ENCODE data around the gene FAM83B. TPM values are rescaled to one million over a fixed set of nuclear protein-coding genes. Genes with fewer than 3 reads are reported as not detected.
"Not testable (repeated sequence)": the region's sequence is repeated elsewhere in the genome, so short reads cannot be mapped to it uniquely, and the experiment has no call there.

FAM83B gene, protein sequence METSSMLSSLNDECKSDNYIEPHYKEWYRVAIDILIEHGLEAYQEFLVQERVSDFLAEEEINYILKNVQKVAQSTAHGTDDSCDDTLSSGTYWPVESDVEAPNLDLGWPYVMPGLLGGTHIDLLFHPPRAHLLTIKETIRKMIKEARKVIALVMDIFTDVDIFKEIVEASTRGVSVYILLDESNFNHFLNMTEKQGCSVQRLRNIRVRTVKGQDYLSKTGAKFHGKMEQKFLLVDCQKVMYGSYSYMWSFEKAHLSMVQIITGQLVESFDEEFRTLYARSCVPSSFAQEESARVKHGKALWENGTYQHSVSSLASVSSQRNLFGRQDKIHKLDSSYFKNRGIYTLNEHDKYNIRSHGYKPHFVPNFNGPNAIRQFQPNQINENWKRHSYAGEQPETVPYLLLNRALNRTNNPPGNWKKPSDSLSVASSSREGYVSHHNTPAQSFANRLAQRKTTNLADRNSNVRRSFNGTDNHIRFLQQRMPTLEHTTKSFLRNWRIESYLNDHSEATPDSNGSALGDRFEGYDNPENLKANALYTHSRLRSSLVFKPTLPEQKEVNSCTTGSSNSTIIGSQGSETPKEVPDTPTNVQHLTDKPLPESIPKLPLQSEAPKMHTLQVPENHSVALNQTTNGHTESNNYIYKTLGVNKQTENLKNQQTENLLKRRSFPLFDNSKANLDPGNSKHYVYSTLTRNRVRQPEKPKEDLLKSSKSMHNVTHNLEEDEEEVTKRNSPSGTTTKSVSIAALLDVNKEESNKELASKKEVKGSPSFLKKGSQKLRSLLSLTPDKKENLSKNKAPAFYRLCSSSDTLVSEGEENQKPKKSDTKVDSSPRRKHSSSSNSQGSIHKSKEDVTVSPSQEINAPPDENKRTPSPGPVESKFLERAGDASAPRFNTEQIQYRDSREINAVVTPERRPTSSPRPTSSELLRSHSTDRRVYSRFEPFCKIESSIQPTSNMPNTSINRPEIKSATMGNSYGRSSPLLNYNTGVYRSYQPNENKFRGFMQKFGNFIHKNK
- not detected for total RNA-seq

DNA sequence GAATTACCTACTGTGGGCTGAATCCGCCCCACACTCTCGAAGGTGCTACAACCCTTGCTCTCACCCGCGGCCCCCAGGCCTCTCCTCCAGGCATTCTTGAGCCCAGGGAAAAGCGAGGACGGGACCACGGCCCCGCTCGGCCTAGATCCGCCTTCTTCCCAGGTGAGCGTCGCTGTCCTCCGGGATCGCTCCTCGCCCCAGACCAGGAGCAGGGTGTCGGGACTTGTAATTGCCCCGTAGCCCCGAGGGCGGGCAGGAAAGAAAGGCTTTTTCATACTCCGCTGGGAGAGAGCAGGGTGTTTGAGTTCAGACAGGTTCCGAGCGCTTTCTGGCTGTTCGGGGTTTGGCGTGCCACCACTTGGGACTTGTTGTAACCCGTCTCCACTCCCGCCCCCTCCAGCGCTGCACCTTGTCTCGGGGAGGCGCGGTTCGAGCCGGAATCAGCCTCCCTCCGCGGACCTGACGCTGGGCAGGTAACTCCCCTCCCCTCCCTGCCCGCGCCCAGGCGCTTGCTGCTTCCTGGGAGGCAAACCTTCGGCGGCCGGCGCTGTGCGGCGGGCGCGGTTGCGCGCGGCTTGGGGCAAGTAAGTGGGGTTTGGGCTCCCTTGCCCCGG is at the start of gene FAM83B:
FAM83B (plus strand) TSS at position 529 of the 614 bp plus-strand sequence. CDS start 23,476 bp downstream, outside the sequence.
- Histone ChIP-seq H3K9me3 (ENCODE audit: control insufficient read depth in 3 of 3, low read length in 3 of 3) (no peaks in the 10 kb centered on the region), H3K4me3 (ENCODE audit: low read length in 3 of 3) (peak within 1 kb of the TSS; percentile 67 to 77 (median 69)), H3K27me3 (ENCODE audit: control insufficient read depth in 3 of 3, insufficient read depth in 3 of 3, low read length in 3 of 3) (peaks cover 3 to 21% (median 17%) of the 10 kb centered on the region in 3 donors), H3K36me3 (ENCODE audit: control insufficient read depth in 3 of 3, insufficient read depth in 3 of 3, low read length in 3 of 3) (no peaks in the 10 kb centered on the region), H3K27ac (ENCODE audit: low read depth, low read length) (no peak within 1 kb of the TSS), H3K4me1 (ENCODE audit: control insufficient read depth in 3 of 3, insufficient read depth in 3 of 3, low read length in 3 of 3) (peaks cover 0 to 7% (median 0%) of the 10 kb centered on the region in 3 donors), H3K9ac (ENCODE audit: low read depth in 1 of 3, low read length in 3 of 3) (peak within 1 kb of the TSS; percentile 33 to 74 (median 36))

DNA sequence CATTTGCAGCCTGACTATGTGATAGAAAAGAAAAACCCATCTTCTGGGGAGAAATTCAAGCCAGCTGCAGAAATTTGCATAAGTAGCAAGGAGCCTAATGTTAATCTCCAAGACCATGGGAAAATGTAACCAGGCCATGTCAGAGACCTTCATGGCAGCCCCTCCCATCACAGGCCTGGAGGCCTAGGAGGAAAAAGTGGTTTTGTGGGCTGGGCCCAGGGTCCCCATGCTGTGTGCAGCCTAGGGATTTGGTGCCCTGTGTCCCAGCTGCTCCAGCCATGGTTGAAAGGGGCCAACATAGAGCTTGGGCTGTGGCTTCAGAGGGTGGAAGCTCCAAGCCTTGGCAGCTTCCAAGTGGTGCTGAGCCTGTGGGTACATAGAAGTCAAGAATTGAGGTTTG is 49.7 kb upstream of the FAM83B start:
- H3K27me3 ChIP-seq (ENCODE audit: control insufficient read depth in 3 of 3, insufficient read depth in 3 of 3, low read length in 3 of 3); H3K27ac ChIP-seq (ENCODE audit: low read depth, low read length); H3K9ac ChIP-seq (ENCODE audit: low read depth in 1 of 3, low read length in 3 of 3); H3K9me3 ChIP-seq (ENCODE audit: control insufficient read depth in 3 of 3, low read length in 3 of 3); H3K4me1 ChIP-seq (ENCODE audit: control insufficient read depth in 3 of 3, insufficient read depth in 3 of 3, low read length in 3 of 3); H3K4me3 ChIP-seq (ENCODE audit: low read length in 3 of 3); H3K36me3 ChIP-seq (ENCODE audit: control insufficient read depth in 3 of 3, insufficient read depth in 3 of 3, low read length in 3 of 3): not testable (repeated sequence)

DNA sequence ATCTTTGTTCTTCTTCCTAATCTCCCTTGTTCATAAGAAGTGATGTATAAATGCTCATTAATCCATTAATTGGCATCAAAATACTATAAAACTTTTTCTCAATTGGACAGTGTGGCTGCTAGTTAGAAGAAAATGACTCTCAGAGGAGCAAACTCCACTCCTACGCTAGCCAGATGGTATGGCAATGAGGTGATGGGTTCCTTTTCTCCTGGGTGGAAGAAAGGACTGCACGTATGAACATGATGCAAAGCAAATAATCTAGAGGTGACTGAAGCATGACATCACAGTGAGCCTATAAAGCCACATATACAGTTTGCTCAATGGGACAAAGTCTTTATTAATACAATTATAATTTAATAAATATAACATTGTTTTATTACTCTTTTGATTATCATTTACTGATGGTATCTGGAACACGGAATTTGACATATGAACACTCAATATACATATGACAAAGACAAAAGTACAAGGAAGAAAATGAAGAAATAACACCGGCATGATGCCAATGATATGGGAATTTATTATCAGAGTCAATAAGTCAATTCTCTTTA is 46.4 kb upstream of the FAM83B start:
- Histone ChIP-seq H3K9ac (ENCODE audit: low read depth in 1 of 3, low read length in 3 of 3) (no peak overlapping the region), H3K4me3 (ENCODE audit: low read length in 3 of 3) (no peak overlapping the region)

DNA sequence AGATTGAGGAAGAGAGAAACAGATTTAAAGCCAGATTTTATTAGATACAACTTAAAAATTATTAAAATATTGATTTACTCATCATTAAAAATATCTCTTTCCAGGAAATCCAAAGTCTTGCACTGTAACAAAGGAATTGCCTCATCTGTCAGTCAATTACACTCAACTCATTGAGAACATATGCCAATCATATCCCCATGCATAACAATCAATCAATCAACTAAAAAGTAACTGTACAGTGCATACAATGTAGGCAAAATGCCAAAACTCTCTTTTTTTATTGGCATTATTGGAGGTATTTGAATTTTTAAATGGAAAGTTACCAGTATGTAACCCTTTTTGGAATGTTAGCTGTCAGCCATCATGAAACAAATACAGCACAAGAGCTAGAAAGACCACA is 45.3 kb upstream of the FAM83B start:
- no peaks in the 10 kb centered on the region for H3K9me3 ChIP-seq (ENCODE audit: control insufficient read depth in 3 of 3, low read length in 3 of 3)
- H3K27ac ChIP-seq (ENCODE audit: low read depth, low read length) = peak overlapping the region; percentile 54
- no peaks in the 10 kb centered on the region for H3K4me1 ChIP-seq (ENCODE audit: control insufficient read depth in 3 of 3, insufficient read depth in 3 of 3, low read length in 3 of 3)
- peak overlapping the region; percentile 2 to 49 (median 19) for H3K4me3 ChIP-seq (ENCODE audit: low read length in 3 of 3)
- no peaks in the 10 kb centered on the region for H3K36me3 ChIP-seq (ENCODE audit: control insufficient read depth in 3 of 3, insufficient read depth in 3 of 3, low read length in 3 of 3)
- H3K27me3 ChIP-seq (ENCODE audit: control insufficient read depth in 3 of 3, insufficient read depth in 3 of 3, low read length in 3 of 3) = no peaks in the 10 kb centered on the region
- peak overlapping the region in 1 of 3 donors; percentile 17 for H3K9ac ChIP-seq (ENCODE audit: low read depth in 1 of 3, low read length in 3 of 3)

More for the DNA sequence above, 46.4 kb upstream of the FAM83B start:
- Histone ChIP-seq H3K27me3 (ENCODE audit: control insufficient read depth in 3 of 3, insufficient read depth in 3 of 3, low read length in 3 of 3) (no peaks in the 10 kb centered on the region), H3K4me1 (ENCODE audit: control insufficient read depth in 3 of 3, insufficient read depth in 3 of 3, low read length in 3 of 3) (no peaks in the 10 kb centered on the region), H3K36me3 (ENCODE audit: control insufficient read depth in 3 of 3, insufficient read depth in 3 of 3, low read length in 3 of 3) (no peaks in the 10 kb centered on the region), H3K27ac (ENCODE audit: low read depth, low read length) (no peak overlapping the region), H3K9me3 (ENCODE audit: control insufficient read depth in 3 of 3, low read length in 3 of 3) (no peaks in the 10 kb centered on the region)

DNA sequence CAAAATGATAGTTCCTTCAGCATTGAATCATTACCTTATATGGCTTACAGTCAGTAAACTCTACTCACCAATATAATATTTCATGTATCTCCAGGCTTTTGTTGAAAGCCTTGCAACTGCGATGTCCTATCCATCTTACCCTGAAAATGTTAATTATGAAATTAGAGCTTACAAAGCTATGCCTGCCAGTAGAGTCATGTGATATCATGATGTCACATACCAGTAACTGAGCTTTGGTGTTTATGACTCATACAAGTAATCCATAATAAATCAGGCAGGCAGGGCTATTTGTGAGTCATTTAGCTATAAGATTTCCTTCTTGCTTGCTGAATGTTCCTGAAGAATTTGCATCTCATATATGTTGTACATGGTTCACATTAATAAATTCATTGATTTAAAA is 44.9 kb upstream of the FAM83B start:
- peak overlapping the region in 1 of 3 donors; percentile 17 for H3K9ac ChIP-seq (ENCODE audit: low read depth in 1 of 3, low read length in 3 of 3)
- H3K9me3 ChIP-seq (ENCODE audit: control insufficient read depth in 3 of 3, low read length in 3 of 3) = no peaks in the 10 kb centered on the region
- H3K36me3 ChIP-seq (ENCODE audit: control insufficient read depth in 3 of 3, insufficient read depth in 3 of 3, low read length in 3 of 3) = no peaks in the 10 kb centered on the region
- peak overlapping the region; percentile 54 for H3K27ac ChIP-seq (ENCODE audit: low read depth, low read length)
- H3K4me3 ChIP-seq (ENCODE audit: low read length in 3 of 3) = peak overlapping the region; percentile 2 to 49 (median 19)
- H3K4me1 ChIP-seq (ENCODE audit: control insufficient read depth in 3 of 3, insufficient read depth in 3 of 3, low read length in 3 of 3) = no peaks in the 10 kb centered on the region
- H3K27me3 ChIP-seq (ENCODE audit: control insufficient read depth in 3 of 3, insufficient read depth in 3 of 3, low read length in 3 of 3) = no peaks in the 10 kb centered on the region

DNA sequence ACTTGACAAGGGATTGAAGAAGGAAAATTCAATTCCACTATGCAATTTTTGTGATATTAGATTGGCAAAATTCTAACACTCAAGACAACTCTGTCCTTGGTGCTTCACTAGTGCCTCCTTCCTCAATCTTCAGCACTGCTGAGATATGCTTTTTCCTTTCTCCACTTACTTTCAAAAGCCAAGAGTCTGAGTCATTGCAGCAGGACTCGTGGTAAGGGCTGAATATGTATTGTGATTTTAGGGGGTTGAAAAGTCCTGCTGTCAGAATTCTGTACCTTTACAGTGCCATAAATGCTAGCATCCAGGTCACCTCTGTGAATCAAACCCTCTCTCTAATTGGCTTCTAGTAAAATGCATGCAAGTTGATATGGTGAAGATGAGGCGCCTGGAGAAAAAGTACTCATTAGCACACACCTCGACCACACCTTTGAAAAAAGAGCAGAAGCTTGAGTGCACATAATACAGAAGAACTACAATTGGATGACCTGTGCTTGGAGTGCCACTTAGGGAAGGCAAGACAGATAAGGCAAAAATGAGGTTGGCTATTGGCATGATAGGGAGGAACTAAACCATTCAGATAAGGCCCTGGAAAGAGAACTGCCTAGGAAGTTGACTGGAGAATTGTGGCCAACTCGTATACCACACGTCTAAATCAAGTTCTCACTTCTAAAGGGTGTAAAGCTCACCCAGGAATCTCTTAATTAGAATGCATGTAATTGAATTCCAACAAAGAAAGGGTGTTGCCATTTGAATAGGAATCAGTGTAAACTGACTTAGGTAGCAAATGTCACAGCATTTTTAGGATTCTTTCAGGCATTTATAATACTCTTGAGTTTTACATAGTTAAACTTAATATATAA is 43.6 kb upstream of the FAM83B start:
- Histone ChIP-seq H3K4me3 (ENCODE audit: low read length in 3 of 3) (no peak overlapping the region), H3K4me1 (ENCODE audit: control insufficient read depth in 3 of 3, insufficient read depth in 3 of 3, low read length in 3 of 3) (no peaks in the 10 kb centered on the region), H3K27me3 (ENCODE audit: control insufficient read depth in 3 of 3, insufficient read depth in 3 of 3, low read length in 3 of 3) (no peaks in the 10 kb centered on the region), H3K27ac (ENCODE audit: low read depth, low read length) (no peak overlapping the region), H3K36me3 (ENCODE audit: control insufficient read depth in 3 of 3, insufficient read depth in 3 of 3, low read length in 3 of 3) (no peaks in the 10 kb centered on the region), H3K9ac (ENCODE audit: low read depth in 1 of 3, low read length in 3 of 3) (no peak overlapping the region), H3K9me3 (ENCODE audit: control insufficient read depth in 3 of 3, low read length in 3 of 3) (no peaks in the 10 kb centered on the region)

DNA sequence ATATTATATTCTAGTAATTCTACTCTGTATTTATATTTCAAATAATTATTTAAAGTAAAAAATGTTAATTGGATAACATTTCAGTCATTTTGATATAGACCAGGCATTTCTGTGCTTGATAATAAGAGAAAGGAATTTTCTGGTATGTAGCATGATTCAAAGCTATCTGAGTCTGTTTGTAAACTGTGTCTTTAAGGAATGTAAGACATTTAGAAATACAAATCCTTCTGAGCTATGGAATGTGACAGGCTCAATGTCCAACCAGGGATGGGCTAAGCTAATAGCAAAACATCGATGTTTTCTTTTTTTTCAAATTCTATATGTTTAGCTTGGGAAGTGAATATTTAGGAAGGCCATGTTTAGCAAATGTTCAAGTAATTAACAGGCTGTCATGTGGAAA is 41.5 kb upstream of the FAM83B start:
- Histone ChIP-seq H3K36me3 (ENCODE audit: control insufficient read depth in 3 of 3, insufficient read depth in 3 of 3, low read length in 3 of 3) (no peaks in the 10 kb centered on the region), H3K9ac (ENCODE audit: low read depth in 1 of 3, low read length in 3 of 3) (no peak overlapping the region), H3K27ac (ENCODE audit: low read depth, low read length) (no peak overlapping the region), H3K4me1 (ENCODE audit: control insufficient read depth in 3 of 3, insufficient read depth in 3 of 3, low read length in 3 of 3) (no peaks in the 10 kb centered on the region), H3K27me3 (ENCODE audit: control insufficient read depth in 3 of 3, insufficient read depth in 3 of 3, low read length in 3 of 3) (no peaks in the 10 kb centered on the region), H3K9me3 (ENCODE audit: control insufficient read depth in 3 of 3, low read length in 3 of 3) (no peaks in the 10 kb centered on the region), H3K4me3 (ENCODE audit: low read length in 3 of 3) (no peak overlapping the region)

DNA sequence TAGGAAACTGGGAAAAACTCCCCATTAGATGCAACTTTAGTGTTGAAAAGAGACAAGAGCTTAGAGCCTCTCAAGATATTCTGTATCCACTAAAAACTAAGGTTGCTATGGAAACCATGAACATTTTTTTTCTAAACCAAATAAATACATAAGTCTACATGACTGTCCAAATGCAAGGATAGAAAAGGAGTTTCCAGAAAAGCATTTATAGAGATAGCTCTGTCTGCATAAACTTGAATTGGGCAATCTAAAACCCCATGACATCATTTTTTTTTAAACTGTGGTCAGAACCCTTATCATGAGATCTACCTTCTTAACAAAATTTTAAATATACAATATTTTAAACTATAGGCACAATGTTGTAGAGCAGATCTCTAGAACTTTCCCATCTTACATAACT is 36.4 kb upstream of the FAM83B start:
- H3K9ac ChIP-seq (ENCODE audit: low read depth in 1 of 3, low read length in 3 of 3) = no peak overlapping the region
- no peaks in the 10 kb centered on the region for H3K4me1 ChIP-seq (ENCODE audit: control insufficient read depth in 3 of 3, insufficient read depth in 3 of 3, low read length in 3 of 3)
- H3K36me3 ChIP-seq (ENCODE audit: control insufficient read depth in 3 of 3, insufficient read depth in 3 of 3, low read length in 3 of 3) = no peaks in the 10 kb centered on the region
- no peak overlapping the region for H3K27ac ChIP-seq (ENCODE audit: low read depth, low read length)
- H3K4me3 ChIP-seq (ENCODE audit: low read length in 3 of 3) = no peak overlapping the region
- no peaks in the 10 kb centered on the region for H3K9me3 ChIP-seq (ENCODE audit: control insufficient read depth in 3 of 3, low read length in 3 of 3)
- H3K27me3 ChIP-seq (ENCODE audit: control insufficient read depth in 3 of 3, insufficient read depth in 3 of 3, low read length in 3 of 3) = no peaks in the 10 kb centered on the region

DNA sequence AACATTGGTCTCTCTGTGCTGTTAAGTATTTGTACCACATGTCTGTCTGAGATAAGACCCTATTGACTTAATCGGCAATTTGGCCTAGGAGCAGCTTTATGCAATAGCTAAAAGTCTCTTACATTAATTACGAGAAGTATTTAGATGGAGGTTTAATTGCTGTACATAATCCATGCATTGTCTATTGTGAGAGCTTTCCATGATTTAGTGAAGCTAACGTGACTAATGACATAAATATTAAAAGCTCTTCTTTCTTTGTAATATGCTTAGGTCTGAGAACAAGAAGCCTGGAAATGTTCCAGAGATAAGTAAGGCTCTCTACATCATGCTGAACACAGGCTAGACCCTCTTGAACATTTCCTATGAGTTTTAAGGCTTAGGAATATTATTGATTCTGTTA is 32.7 kb upstream of the FAM83B start:
- no peak overlapping the region for H3K9ac ChIP-seq (ENCODE audit: low read depth in 1 of 3, low read length in 3 of 3)
- no peaks in the 10 kb centered on the region for H3K27me3 ChIP-seq (ENCODE audit: control insufficient read depth in 3 of 3, insufficient read depth in 3 of 3, low read length in 3 of 3)
- no peak overlapping the region for H3K27ac ChIP-seq (ENCODE audit: low read depth, low read length)
- no peaks in the 10 kb centered on the region for H3K4me1 ChIP-seq (ENCODE audit: control insufficient read depth in 3 of 3, insufficient read depth in 3 of 3, low read length in 3 of 3)
- no peak overlapping the region for H3K4me3 ChIP-seq (ENCODE audit: low read length in 3 of 3)
- H3K9me3 ChIP-seq (ENCODE audit: control insufficient read depth in 3 of 3, low read length in 3 of 3) = no peaks in the 10 kb centered on the region
- no peaks in the 10 kb centered on the region for H3K36me3 ChIP-seq (ENCODE audit: control insufficient read depth in 3 of 3, insufficient read depth in 3 of 3, low read length in 3 of 3)
